Femur (tissue), 1 donor: Measurements from ENCODE around the gene MPHOSPH9.
"Not testable (repeated sequence)": the region's sequence is repeated elsewhere in the genome, so short reads cannot be mapped to it uniquely, and the experiment has no call there.

Experiments
- DNase-seq: peaks from one replicate; pipeline ENCODE4 v3.0.0-alpha.2; 2017

The MPHOSPH9 gene

GRCh38 chr12:123253641-123254459, 20.9 kb upstream of the MPHOSPH9 start:
- no peak for DNase-seq

DNA sequence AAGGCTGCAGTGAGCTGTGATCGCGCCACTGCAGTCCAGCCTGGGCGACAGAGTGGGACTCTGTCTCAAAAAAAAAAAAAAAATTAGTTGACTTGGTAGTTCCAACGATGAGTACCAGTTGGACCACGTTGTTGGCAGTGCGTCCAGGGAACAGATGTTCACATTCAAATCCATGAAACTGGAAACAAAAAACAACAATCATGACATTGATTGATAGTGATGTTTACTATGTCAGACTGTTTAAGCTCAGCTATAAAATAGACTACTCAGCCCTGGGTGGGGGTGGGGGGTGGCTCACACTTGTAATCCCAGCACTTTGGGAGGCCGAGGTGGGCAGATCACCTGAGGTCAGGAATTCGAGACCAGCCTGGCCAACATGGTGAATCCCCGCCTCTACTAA, 19.4 kb upstream of the MPHOSPH9 start:
- DNase-seq, result not testable (repeated sequence)

GRCh38 chr12:123251403-123252076, 18.6 kb upstream of the MPHOSPH9 start:
- no peak for DNase-seq

- no peak for DNase-seq
Observed at GRCh38 chr12:123250471-123251383, 17.8 kb upstream of the MPHOSPH9 start.

GRCh38 chr12:123248996-123249741, 16.2 kb upstream of the MPHOSPH9 start:
- not testable (repeated sequence) for DNase-seq

DNA sequence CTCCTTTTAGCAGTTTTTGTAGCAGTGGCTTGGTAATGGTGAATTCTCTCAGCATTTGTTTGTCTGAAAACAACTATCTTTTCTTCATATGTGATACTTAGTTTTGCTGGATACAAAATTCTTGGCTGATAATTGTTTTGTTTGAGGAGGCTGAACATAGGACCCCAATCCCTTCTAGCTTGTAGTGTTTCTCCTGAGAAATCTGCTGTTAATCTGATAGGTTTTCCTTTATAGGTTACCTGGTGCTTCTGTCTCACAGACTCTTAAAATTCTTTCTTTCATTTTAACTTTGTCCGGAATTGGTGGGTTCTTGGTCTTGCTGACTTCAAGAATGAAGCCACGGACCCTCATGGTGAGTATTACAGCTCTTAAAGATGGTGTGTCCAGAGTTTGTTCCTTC, 15.2 kb upstream of the MPHOSPH9 start:
- not testable (repeated sequence) for DNase-seq

GRCh38 chr12:123245678-123246077, 12.7 kb upstream of the MPHOSPH9 start:
- no peak for DNase-seq

DNA sequence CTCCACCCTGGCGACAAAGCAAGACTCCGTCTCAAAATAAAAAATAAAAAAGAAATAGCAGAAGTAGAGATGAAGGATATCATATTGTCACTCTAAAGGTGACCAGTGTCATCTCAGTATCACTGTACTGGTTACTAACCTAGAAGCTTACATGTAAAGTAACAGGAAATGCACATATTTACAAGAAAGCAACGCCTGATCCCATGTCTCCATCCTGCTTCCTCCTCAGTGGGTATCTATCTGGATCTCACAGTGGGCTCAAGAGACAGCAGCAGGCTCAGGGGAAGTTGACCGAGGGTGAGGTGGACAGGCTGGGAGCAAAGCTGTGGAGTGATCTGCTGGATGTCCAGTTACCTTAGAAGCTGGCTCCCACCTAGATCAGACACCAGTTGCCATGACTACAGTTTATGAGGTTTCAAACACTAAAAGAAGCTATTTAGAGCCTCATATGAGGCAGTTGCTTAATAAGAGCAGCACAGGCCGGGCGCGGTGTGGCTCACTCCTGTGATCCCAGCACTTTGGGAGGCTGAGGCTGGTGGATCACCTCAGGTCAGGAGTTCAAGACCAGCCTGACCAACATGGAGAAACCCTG, 10.8 kb upstream of the MPHOSPH9 start:
- DNase-seq, result no peak

- peak; percentile 34 for DNase-seq
Observed at GRCh38 chr12:123242116-123242904, 9.4 kb upstream of the MPHOSPH9 start.

DNA sequence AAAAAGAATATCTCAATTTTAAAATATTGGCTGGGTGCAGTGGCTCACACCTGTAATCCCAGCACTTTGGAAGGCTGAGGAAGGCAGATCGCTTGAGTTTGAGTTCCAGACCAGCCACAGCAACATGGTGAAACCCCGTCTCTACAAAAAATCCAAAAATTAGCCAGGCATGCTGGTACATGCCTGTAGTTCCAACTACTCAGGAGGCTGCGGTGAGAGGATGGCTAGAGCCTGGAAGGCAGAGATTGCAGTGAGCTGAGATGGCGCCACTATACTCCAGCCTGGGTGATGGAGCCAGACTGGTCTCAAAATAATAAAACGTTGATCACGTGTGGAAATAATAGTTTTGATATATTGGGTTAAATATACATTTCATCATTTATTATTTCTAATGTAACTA, 6.0 kb upstream of the MPHOSPH9 start:
- no peak for DNase-seq

DNA sequence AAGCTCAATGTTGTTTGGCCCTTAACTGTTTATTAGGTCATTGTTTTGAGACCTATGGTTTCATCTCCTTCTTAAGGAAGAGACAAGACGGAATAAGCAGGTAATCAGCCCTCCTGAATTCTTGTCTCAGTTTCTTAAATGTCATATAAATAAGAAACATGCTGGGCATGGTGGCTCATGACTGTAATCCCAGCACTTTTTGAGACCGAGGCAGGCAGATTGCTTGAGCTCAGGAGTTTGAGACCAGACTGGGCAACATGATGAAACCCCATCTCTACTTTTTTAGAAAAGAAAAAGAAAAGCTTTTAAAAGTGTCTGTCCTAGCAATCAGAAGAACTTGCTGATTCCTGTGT, 5.4 kb upstream of the MPHOSPH9 start:
- DNase-seq, result no peak

DNA sequence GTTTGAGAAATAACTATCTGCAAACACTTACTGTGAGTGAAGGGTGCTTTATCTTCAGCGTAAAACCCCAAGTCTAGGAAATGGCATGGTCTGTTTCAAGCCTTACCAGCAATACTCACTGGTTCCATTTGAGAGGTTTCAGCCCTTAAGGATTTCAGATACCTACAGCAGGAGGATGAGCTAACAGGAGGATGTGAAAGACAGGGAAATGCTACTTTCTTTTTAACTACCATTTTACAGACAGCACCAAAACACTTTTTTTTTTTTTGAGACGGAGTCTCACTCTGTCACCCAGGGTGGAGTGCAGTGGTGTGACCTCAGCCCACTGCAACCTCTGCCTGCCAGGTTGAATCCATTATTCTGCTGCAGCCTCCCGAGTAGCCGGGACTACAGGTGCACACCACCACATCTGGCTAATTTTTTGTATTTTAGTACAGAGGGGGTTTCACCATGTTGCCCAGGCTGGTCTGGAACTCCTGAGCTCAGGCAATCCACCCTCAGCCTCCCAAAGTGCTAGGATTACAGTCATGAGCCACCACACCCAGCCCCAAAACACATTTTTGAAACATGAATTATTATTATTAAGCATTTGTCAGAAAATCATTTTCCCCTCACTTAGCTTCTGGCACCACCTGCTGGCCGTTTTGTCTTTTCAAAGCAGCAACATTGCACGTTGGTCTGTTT, 4.8 kb upstream of the MPHOSPH9 start:
- peak; percentile 71 for DNase-seq

DNA sequence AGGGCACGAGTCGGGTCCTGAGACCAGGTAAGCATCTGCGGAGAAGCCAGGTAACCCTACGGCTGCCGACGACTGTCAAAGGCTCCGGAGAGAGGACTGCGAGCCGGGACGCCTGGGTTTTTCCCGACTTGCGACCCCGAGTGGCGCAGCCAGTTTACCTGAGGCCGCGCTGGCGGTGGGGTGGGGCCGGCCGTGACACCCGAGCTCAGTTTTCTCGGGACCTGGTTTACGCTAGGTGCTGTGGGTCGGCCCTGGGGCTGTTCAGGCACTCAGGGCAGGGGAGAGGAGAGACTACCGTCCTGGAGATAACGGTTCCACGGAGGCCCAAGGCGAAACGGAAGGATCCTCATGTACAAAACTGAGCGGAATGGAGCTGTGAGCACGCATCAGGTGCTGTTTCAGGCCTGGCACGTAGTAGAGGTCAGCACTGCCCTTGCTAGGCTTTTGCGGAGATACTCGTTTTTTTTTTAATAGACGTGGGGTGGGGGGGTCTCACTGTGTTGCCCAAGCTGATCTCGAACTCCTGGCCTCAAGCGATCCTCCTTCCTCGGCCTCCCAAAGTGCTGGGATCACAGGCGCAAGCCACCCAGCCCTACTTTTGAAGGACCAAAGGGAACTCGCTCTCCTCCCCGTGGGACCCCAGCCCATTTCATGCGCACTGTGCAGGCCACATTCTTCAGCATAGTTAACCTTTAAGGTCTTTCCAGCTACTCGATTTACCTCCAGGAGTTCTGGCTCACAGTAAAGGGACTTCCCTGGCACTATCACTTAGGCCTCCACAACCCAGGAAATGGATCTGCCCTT, 766 bp upstream of the MPHOSPH9 start:
- DNase-seq, result no peak

DNA sequence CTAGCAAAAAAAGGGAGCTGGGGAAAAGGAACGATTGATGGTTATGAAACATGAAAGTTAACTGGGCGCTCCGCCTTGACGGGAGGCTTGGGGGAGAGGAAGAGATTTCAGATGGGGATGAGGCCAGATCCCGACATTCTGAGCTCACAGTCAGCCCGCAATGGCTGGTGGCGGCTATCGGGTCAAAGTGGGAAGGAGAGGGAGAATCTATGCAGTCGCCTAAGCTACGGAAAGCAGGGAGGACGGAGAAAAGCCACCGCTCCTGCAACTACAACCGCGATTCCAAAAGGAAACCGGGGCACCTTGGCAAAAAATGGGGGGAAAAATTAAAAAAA, 502 bp downstream of the MPHOSPH9 start:
- no peak for DNase-seq

- DNase-seq, result no peak
Observed at GRCh38 chr12:123231931-123232330, 1.0 kb downstream of the MPHOSPH9 start.

DNA sequence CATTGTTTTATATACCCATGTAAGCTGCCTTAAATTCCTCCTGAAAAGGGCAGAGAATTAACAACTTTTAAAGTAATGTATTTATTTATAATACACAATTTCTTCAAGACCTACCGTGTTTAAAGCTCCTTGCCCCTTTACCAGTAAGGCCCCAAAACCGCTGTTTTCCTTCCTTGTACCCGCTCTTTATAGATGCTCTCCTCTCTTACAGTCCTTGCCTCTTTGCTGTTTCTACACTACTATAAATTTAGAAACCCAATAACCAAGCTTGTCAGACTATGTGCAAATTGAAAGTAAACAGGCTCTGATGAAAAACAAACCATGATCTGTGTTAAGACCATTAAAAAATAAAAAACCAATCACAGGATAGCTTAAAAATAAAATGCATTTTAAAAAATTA, 3.9 kb downstream of the MPHOSPH9 start:
- DNase-seq, result no peak

DNA sequence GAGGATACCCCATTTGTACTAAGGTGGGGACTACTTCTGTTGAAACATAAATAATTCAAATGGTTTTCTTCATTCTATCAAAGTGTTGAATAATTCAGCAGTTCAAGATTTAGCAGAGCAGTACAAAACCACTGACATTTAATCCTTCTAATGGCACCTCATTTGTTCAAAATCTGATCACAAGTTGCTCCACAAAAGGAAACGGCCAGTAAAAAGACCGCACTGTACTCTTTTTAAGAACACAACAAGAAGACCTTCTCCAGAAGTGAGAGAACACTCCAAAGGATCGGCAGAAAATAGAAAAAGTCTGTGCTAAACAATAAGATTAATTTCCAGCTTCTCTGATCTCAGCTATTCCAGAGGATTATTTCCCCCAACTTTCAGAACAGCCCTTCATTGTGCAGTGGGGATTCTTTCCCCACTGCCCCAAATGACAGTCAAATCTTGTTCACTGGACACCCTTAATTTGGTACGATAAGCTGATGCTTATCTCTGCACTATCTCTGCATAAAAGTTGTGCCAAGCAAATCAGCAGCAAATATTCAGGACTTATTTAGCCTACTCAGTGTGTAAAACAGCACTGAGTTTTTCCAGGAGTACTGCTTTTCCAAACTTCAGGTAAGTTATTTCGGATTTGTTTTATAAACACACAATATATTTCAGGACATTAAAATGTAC, 5.2 kb downstream of the MPHOSPH9 start:
- DNase-seq, result no peak

GRCh38 chr12:123225443-123225842, 7.5 kb downstream of the MPHOSPH9 start:
- DNase-seq, result no peak

DNA sequence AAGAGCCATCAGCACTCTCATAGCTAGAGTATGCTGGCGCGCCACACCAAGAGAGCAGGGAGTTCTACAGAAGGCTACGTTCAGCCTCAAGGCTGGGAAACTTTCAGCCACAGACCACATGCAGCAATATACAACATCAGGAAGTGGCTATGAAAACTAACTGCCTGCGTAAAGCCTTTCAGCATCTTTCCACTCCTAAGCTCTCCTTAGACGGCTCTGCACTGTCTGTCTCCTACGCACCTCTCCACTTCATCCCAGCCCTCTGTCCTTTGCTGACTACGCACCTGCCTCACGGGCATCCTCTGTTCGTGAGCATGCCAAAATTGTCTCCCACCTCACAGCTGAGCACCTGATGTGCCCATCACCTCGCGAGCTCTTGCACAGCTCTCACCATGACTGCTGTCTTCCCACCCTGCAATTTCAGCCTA, 9.7 kb downstream of the MPHOSPH9 start:
- DNase-seq, result no peak
